ENCODE results near the gene BRIP1. TPM values are rescaled to one million over a fixed set of nuclear protein-coding genes. Genes with fewer than 3 reads are reported as not detected.

The BRIP1 gene
- total and polyA plus RNA-seq, 9 of the 15 experiments (the other 6 are each of a cell fraction or from before 2014, with no cell fraction given): 2.4 to 17.5 (median 11.2) TPM

DNA sequence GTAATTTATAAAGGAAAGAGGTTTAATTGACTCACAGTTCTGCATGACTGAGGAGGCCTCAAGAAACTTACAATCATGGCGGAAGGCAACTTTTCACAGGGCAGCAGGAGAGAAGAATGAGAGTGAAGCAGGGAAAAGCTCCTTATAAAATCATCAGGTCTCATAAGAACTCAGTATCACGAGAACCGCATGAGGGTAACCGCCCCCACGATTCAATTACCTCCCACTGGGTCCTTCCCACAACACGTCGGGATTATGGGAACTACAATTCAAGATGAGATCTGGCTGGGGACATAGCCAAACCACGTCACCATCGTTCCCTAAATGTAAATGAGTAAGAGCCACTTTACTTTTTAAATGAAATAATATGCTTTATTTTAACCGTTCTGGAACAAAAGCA lies 182.4 kb downstream of the BRIP1 start:
- ChIA-PET POLR2A (no interaction called here), CTCF (ENCODE audit: low intra/inter-chr PET ratio) (no interaction called here)
- Histone ChIP-seq H3K4me2 (ENCODE audit: insufficient read depth, low read length) (no peak overlapping the region), H4K20me1 (replicated peaks; ENCODE audit: control insufficient read depth, insufficient read depth, low read length) (no peaks in the 10 kb centered on the region), H3K27me3 (ENCODE audit: control insufficient read depth in 2 of 2, insufficient read depth in 2 of 2, low read length in 2 of 2) (no peaks in the 10 kb centered on the region), H3K9me1 (ENCODE audit: control insufficient read depth, insufficient read depth, low read length) (no peaks in the 10 kb centered on the region), H2AFZ (ENCODE audit: low read depth, low read length) (no peak overlapping the region), H3K4me3 (no peak overlapping the region), H3K9me3 (replicated peaks; ENCODE audit: control insufficient read depth, insufficient read depth, low read depth, low read length) (no peaks in the 10 kb centered on the region), H3K79me2 (ENCODE audit: control insufficient read depth, insufficient read depth, low read length) (no peaks in the 10 kb centered on the region), H3K9ac (ENCODE audit: insufficient read depth in 1 of 2, low read depth in 2 of 2, low read length in 2 of 2) (no peak overlapping the region), H3K4me1 (replicated peaks in 1 of 2; ENCODE audit: control insufficient read depth in 2 of 2, insufficient read depth in 2 of 2, low read length in 2 of 2) (no peaks in the 10 kb centered on the region), H3K36me3 (ENCODE audit: control insufficient read depth, insufficient read depth, low read length) (peaks cover 13% of the 10 kb centered on the region; the same call in 1 of the 3 replicates), H3K27ac (ENCODE audit: extremely low read depth, low read depth, low read length) (no peak overlapping the region)
- DNase-seq (ENCODE audit: extremely low read depth in 1 of 4, low spot score in 3 of 4) (no peak), ATAC-seq (no peak), FAIRE-seq (no peak)
- TF ChIP-seq RBM14 (IDR thresholded peaks at IDR 0.05; ENCODE audit: borderline replicate concordance, insufficient read depth, low read depth, low read length): no peak
- TF ChIP-seq, protein P1, sequence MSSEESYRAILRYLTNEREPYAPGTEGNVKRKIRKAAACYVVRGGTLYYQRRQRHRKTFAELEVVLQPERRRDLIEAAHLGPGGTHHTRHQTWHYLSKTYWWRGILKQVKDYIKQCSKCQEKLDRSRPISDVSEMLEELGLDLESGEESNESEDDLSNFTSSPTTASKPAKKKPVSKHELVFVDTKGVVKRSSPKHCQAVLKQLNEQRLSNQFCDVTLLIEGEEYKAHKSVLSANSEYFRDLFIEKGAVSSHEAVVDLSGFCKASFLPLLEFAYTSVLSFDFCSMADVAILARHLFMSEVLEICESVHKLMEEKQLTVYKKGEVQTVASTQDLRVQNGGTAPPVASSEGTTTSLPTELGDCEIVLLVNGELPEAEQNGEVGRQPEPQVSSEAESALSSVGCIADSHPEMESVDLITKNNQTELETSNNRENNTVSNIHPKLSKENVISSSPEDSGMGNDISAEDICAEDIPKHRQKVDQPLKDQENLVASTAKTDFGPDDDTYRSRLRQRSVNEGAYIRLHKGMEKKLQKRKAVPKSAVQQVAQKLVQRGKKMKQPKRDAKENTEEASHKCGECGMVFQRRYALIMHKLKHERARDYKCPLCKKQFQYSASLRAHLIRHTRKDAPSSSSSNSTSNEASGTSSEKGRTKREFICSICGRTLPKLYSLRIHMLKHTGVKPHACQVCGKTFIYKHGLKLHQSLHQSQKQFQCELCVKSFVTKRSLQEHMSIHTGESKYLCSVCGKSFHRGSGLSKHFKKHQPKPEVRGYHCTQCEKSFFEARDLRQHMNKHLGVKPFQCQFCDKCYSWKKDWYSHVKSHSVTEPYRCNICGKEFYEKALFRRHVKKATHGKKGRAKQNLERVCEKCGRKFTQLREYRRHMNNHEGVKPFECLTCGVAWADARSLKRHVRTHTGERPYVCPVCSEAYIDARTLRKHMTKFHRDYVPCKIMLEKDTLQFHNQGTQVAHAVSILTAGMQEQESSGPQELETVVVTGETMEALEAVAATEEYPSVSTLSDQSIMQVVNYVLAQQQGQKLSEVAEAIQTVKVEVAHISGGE (CRISPR knock-in tag; IDR thresholded peaks at IDR 0.05): peak in 1 of 3 experiments; percentile 61; a peak in 2 of 6 replicates
- no peak for TF ChIP-seq ERF (CRISPR knock-in tag; IDR thresholded peaks at IDR 0.05)
- TF ChIP-seq PHF8 (IDR thresholded peaks at IDR 0.05; ENCODE audit: borderline replicate concordance, low read length): no peak
- intact Hi-C loops (cut with micrococcal nuclease): no loop called here
- in situ Hi-C loops (cut with MboI): no loop called here
- BruUV-seq (replicated peaks): no TSS peak
- WGBS (ENCODE audit: insufficient coverage, low coverage, missing lambda C conversion rate): 73% methylated on average over 10 of the region's 10 CpGs
